PC-9 (cell line): ENCODE results near the gene CXXC5.

ENCODE experiments used
- EZH2 ChIP-seq: fragments of 200-600 bp; sonication (generic); IDR thresholded peaks from 2 replicates; pipeline ENCODE4 v1.8.0; 2017; ENCODE audit warnings: antibody characterized with exemption, low read depth
- TF ChIP-seq, protein P1 (sequence below): fragments of 200-600 bp; sonication (generic); conservative IDR thresholded peaks from 2 replicates; pipeline ENCODE4 v1.6.1; 2017; ENCODE audit warnings: mixed run types, antibody characterized with exemption, mild to moderate bottlenecking, moderate library complexity

DNA sequence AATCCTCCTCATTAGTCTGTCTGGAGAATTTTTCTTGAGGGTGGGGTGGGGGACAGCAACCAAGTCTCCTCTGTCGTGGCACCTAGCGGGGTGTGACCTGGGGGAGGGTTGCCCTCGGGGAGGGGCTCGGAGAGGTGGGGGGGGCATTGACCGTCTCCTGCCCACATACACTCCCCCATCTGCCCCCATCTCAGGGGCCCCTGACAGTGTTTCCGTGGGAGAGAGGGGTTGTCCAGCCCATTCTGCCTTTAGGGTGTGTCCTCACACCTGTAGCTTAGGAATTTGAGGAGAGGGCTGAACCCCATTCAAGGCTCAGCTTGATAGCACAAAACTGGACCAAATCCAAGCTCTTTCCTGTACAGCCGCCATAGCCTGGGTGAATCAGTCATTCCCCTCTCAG lies 5.9 kb upstream of the CXXC5 start:
- TF ChIP-seq, protein P1, sequence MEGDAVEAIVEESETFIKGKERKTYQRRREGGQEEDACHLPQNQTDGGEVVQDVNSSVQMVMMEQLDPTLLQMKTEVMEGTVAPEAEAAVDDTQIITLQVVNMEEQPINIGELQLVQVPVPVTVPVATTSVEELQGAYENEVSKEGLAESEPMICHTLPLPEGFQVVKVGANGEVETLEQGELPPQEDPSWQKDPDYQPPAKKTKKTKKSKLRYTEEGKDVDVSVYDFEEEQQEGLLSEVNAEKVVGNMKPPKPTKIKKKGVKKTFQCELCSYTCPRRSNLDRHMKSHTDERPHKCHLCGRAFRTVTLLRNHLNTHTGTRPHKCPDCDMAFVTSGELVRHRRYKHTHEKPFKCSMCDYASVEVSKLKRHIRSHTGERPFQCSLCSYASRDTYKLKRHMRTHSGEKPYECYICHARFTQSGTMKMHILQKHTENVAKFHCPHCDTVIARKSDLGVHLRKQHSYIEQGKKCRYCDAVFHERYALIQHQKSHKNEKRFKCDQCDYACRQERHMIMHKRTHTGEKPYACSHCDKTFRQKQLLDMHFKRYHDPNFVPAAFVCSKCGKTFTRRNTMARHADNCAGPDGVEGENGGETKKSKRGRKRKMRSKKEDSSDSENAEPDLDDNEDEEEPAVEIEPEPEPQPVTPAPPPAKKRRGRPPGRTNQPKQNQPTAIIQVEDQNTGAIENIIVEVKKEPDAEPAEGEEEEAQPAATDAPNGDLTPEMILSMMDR, result no peak
- TF ChIP-seq EZH2, result no peak
